Measurements from ENCODE around the gene VWCE.

The VWCE gene

DNA sequence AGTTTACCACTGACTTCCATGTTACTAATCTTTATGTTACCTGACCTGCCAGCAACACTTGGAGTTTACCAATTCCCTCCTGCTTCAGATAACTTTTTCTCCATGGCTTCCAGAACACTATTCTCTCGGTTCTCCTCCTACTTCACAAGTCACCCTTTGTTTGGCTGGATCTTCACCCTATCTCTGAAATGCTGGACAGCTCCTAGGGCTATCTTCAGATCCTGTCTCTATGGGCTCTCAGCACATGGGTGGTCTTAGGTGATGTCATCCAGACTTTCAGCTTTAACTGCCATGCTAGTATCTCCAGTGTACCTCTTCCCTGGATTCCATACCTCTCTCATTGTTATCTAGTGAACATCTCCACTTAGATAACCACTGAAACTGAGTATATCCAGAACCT, 12.2 kb upstream of the VWCE start:
- DNase-seq (ENCODE audit: low read depth, low spot score), result no peak
- TF ChIP-seq CTCF (IDR thresholded peaks at IDR 0.05; ENCODE audit: low read depth, low read length), result no peak
- in situ Hi-C loops (cut with HindIII; ENCODE audit: low sequenced_read_pairs), result no loop called here

DNA sequence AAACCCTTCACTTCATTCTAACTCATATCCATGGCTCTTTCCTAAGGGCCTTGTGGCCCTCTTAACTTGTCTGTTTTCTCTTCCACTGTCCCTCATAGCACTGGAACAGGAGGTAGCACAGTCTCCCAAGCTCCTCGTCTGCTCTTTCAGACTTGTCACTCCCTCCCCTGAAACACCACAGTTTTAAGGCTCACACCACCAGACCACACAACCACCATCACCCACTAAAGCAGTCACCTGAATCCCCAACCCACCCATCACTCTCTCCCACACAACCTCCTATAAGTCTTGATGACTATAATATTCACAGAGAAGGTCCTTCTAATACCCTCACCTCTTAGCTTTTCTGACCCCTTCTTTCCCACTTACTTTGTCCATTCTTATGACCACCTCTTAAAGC, 11.1 kb upstream of the VWCE start:
- no peak for TF ChIP-seq CTCF (IDR thresholded peaks at IDR 0.05; ENCODE audit: low read depth, low read length)
- DNase-seq (ENCODE audit: low read depth, low spot score), result no peak
- in situ Hi-C loops (cut with HindIII; ENCODE audit: low sequenced_read_pairs), result no loop called here
- H3K4me3 ChIP-seq (ENCODE audit: low read depth, low read length), result no peak overlapping the region

More for the DNA sequence above, 12.2 kb upstream of the VWCE start:
- no peak overlapping the region for H3K4me3 ChIP-seq (ENCODE audit: low read depth, low read length)

DNA sequence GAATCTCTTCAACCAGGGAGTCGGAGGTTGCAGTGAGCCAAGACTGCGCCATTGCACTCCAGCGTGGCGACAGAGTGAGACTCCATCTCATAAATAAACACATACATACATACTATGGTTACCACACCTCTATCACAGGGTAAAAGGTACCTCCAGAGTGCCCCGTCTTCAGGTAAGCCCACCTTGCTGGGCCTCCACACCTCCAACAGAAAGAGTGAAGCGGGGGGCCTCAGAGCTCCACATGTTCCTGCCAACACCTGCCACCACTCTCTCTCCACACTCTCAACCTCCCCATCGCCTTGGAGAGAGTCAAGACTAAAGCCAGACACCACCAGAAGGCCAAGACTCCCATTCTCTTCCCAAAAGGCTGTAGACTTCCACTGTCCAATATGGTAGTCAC, 10.3 kb upstream of the VWCE start:
- TF ChIP-seq CTCF (IDR thresholded peaks at IDR 0.05; ENCODE audit: low read depth, low read length), result no peak
- in situ Hi-C loops (cut with HindIII; ENCODE audit: low sequenced_read_pairs), result no loop called here
- no peak overlapping the region for H3K4me3 ChIP-seq (ENCODE audit: low read depth, low read length)
- DNase-seq (ENCODE audit: low read depth, low spot score), result no peak

- DNase-seq (ENCODE audit: low read depth, low spot score), result no peak
- in situ Hi-C loops (cut with HindIII; ENCODE audit: low sequenced_read_pairs), result no loop called here
- H3K4me3 ChIP-seq (ENCODE audit: low read depth, low read length), result no peak overlapping the region
- TF ChIP-seq CTCF (IDR thresholded peaks at IDR 0.05; ENCODE audit: low read depth, low read length), result no peak
These were observed 8.6 kb upstream of the VWCE start for GRCh38 chr11:61303725-61304124.

DNA sequence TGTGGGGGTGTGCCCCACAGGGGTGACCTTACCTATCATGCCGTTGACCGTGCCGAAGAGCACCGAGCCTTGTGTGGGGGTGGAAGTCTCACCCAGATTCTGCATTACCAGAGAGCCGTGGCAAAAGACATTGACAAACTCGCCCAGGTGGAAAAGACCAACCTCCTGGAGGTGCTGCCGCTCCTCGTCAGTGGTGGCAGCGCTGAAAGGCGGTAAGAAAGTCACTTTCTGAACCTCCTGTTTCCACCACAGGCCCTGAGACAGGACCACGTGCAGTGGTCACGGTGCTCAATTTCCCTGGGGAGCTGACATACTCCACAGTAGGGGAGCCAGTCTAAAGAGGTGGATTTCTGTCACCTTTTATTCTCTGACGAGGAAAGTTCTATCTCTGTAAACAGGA, 7.4 kb upstream of the VWCE start:
- no peak for TF ChIP-seq CTCF (IDR thresholded peaks at IDR 0.05; ENCODE audit: low read depth, low read length)

GRCh38 chr11:61298663-61299244, 3.6 kb upstream of the VWCE start:
- TF ChIP-seq CTCF (IDR thresholded peaks at IDR 0.05; ENCODE audit: low read depth, low read length), result no peak
- peak; percentile 23 for DNase-seq (ENCODE audit: low read depth, low spot score)
- H3K4me3 ChIP-seq (ENCODE audit: low read depth, low read length), result no peak overlapping the region
- in situ Hi-C loops (cut with HindIII; ENCODE audit: low sequenced_read_pairs), result no loop called here

More for the DNA sequence above, 7.4 kb upstream of the VWCE start:
- in situ Hi-C loops (cut with HindIII; ENCODE audit: low sequenced_read_pairs), result no loop called here
- no peak overlapping the region for H3K4me3 ChIP-seq (ENCODE audit: low read depth, low read length)
- no peak for DNase-seq (ENCODE audit: low read depth, low spot score)

DNA sequence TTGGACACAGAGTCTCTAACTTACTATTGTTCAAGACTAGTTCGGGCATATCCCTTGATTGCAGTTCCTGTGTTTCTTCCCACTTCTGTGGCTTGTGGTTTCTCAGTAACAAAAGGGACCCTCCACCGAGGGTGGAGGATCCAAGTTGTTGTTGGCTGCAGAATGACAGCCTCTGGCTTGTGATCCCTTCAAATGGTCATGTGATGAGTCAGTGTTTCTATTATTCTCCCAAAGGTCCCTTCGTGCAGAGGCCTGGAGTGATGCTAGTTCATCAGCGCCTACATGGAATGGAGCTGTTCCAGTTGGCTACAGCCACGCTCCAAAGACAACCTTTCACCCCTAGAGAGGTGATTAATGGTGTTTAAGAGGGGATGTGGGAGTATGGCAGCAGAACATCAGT, 2.6 kb upstream of the VWCE start:
- H3K4me3 ChIP-seq (ENCODE audit: low read depth, low read length), result no peak overlapping the region
- DNase-seq (ENCODE audit: low read depth, low spot score), result peak; percentile 97
- in situ Hi-C loops (cut with HindIII; ENCODE audit: low sequenced_read_pairs), result no loop called here
- no peak for TF ChIP-seq CTCF (IDR thresholded peaks at IDR 0.05; ENCODE audit: low read depth, low read length)

All from astrocyte of the spinal cord (primary cell).